Colonic mucosa (tissue), 4 donors: ENCODE results near the gene CAPN9. TPM values are rescaled to one million over a fixed set of nuclear protein-coding genes. Genes with fewer than 3 reads are reported as not detected.

Experiments
- DNase-seq: peaks from one replicate; pipeline ENCODE4 v3.0.0-alpha.2; 2020
- H3K27ac ChIP-seq: fragments of 200-600 bp; one replicate; pipeline ENCODE4 v1.8.0; 2021
- H3K27me3 ChIP-seq: fragments of 200-600 bp; one replicate; pipeline ENCODE4 v1.8.0; 2021
- H3K36me3 ChIP-seq: fragments of 200-600 bp; one replicate; pipeline ENCODE4 v1.8.0; 2021
- H3K4me1 ChIP-seq: fragments of 200-600 bp; one replicate; pipeline ENCODE4 v1.8.0; 2021; ENCODE audit warnings: mild to moderate bottlenecking
- H3K4me3 ChIP-seq: fragments of 200-600 bp; one replicate; pipeline ENCODE4 v1.8.0; 2021
- H3K9ac ChIP-seq, 2 donors: one replicate each; pipeline ENCODE4 v1.7.0; 2013; ENCODE audit warnings: control low read depth in 2 of 2, low read depth in 2 of 2, low read length in 2 of 2
- H3K9me3 ChIP-seq: fragments of 200-600 bp; one replicate; pipeline ENCODE4 v1.8.0; 2021
- intact Hi-C: fragments of 100-400 bp; cut with DNase I; formaldehyde crosslinking; loops from one replicate; pipeline ENCODE4 v1.14.1; 2022
- total RNA-seq, 2 donors: library from RNA; stranded (reverse); fragmentation: NEBNext Ultra II Directional in 1 of 2; extraction: Animal tissue kit (Norgen Biotek cat#: 25700) in 1 of 2; gene quantifications; one replicate each; pipeline ENCODE4 v1.2.1, GENCODE V29; 2021
- TF ChIP-seq, protein P1 (sequence below): fragments of 200-600 bp; IDR thresholded peaks from one replicate; pipeline ENCODE4 v1.8.0; 2022; ENCODE audit warnings: antibody characterized with exemption, mild to moderate bottlenecking
- donor health status: healthy.
- donor health status: DM: no; HTN: no; CAD: no.
- donor health status: DM: no; HTN: no; CAD: no.

CAPN9 gene
- total RNA-seq, 2 donors from 2014 or later, result 14.3 to 36.3 TPM

DNA sequence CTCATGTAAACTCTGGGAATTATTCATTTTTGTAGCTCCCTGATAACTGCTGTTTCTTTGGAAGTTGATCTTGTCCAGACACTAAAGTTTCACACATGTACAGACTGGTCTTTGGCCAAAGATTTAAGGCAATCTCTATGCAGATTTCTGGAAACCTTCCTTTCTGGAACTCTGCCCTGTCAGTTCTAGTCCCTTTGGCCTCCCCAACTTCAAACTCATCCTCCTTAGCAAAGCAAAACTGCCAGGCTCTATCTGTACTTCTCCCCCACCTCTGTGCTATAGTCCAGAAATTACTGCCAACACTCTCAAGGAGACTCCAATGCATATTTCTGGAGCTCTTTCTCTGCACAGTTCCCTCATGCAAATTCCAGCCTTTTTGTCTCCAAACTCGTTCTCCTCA is 84.6 kb downstream of the CAPN9 start:
- TF ChIP-seq, protein P1, sequence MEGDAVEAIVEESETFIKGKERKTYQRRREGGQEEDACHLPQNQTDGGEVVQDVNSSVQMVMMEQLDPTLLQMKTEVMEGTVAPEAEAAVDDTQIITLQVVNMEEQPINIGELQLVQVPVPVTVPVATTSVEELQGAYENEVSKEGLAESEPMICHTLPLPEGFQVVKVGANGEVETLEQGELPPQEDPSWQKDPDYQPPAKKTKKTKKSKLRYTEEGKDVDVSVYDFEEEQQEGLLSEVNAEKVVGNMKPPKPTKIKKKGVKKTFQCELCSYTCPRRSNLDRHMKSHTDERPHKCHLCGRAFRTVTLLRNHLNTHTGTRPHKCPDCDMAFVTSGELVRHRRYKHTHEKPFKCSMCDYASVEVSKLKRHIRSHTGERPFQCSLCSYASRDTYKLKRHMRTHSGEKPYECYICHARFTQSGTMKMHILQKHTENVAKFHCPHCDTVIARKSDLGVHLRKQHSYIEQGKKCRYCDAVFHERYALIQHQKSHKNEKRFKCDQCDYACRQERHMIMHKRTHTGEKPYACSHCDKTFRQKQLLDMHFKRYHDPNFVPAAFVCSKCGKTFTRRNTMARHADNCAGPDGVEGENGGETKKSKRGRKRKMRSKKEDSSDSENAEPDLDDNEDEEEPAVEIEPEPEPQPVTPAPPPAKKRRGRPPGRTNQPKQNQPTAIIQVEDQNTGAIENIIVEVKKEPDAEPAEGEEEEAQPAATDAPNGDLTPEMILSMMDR, result no peak
- no peaks in the 10 kb centered on the region for H3K36me3 ChIP-seq
- no peaks in the 10 kb centered on the region for H3K27me3 ChIP-seq
- no peak for DNase-seq
- intact Hi-C loops, result no loop called here
- no peaks in the 10 kb centered on the region for H3K9me3 ChIP-seq
- H3K9ac ChIP-seq, result no peak overlapping the region
- H3K4me1 ChIP-seq, result no peaks in the 10 kb centered on the region
- no peak overlapping the region for H3K27ac ChIP-seq
- H3K4me3 ChIP-seq, result no peak overlapping the region

DNA sequence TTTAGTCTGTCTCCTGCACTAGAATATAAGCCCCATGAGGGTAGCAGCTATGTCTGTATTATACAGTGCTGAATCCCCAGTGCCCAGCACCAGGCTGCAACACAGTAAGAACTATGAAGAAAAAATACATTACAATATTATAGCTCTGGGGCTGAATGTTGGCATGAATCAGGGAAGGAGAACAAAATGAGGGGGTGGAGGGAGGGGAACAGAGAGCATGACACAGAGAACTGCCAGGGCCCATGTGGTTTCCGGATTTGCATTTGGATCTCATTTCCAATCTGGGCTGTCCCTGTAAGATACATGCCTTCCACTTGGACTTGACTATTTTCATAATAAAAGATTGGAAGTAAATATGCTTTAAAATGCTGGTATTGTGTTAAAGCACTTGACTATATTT is 85.3 kb downstream of the CAPN9 start:
- intact Hi-C loops, result no loop called here
- no peaks in the 10 kb centered on the region for H3K9me3 ChIP-seq
- no peaks in the 10 kb centered on the region for H3K36me3 ChIP-seq
- no peak overlapping the region for H3K9ac ChIP-seq
- no peak overlapping the region for H3K27ac ChIP-seq
- TF ChIP-seq, protein P1, result no peak
- no peak overlapping the region for H3K4me3 ChIP-seq
- H3K27me3 ChIP-seq, result no peaks in the 10 kb centered on the region
- no peaks in the 10 kb centered on the region for H3K4me1 ChIP-seq
- DNase-seq, result no peak

DNA sequence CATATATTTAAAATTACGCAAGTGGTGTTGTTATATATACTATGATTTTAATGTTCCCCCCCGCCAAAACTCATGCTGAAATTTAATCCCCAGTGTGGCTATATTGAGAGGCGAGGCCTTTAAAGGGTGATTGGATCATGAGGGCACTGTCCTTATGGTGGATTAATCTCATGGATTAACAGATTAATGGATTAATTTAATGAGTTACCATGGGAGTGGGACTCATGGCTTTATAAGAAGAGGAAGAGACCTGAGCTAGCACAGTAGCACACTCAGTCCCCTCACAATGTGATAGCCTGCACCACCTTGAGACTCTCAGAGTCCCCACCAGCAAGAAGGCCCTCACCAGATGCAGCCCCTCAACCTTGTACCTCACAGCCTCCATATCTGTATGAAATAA is 86.3 kb downstream of the CAPN9 start:
- Histone ChIP-seq H3K27ac (no peak overlapping the region), H3K4me1 (no peaks in the 10 kb centered on the region), H3K9me3 (no peaks in the 10 kb centered on the region), H3K4me3 (no peak overlapping the region), H3K36me3 (no peaks in the 10 kb centered on the region), H3K27me3 (no peaks in the 10 kb centered on the region), H3K9ac (no peak overlapping the region)
- TF ChIP-seq, protein P1, result no peak
- intact Hi-C loops, result no loop called here
- DNase-seq, result no peak

DNA sequence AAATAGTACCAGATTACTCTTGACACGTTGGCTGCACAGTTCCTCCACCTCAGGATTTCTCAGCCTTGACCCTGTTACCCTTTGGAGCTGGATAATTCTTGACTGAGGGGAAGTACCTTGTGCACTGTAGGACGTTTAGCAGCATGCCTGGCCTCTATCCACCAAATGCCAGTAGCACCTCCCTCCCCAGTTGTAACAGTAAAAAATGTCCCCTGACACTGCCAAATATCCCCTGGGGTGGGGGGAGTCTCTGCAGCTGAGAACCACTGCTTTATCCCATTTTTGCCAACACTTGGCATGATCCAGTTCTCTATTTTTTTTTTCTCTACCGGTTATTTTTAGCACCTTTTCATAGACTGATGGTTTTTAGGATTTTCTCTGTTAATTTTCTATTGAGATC is 87.1 kb downstream of the CAPN9 start:
- no peak overlapping the region for H3K9ac ChIP-seq
- no peak overlapping the region for H3K4me3 ChIP-seq
- no peak for DNase-seq
- H3K4me1 ChIP-seq, result no peaks in the 10 kb centered on the region
- no peaks in the 10 kb centered on the region for H3K27me3 ChIP-seq
- TF ChIP-seq, protein P1, result no peak
- no peak overlapping the region for H3K27ac ChIP-seq
- H3K9me3 ChIP-seq, result no peaks in the 10 kb centered on the region
- no peaks in the 10 kb centered on the region for H3K36me3 ChIP-seq
- intact Hi-C loops, result no loop called here

DNA sequence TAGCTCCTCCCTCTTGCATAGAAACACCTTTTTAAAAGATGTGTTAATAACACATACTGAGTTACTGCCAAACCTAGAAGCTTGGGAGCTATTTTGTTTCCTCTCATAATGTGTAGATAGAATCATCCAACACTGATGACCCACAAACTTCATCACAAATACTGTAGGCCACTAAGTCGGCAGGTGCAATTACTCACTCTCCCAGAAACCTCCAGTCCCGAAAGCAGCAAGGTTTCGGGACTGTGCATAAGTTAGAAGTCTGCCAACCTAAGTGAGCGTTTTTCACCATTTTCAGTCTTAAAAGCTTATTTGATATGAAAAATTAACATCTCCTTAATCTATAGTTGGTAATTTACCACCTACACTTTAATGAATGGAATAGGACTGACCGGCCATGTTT is 89.2 kb downstream of the CAPN9 start:
- Histone ChIP-seq H3K36me3 (no peaks in the 10 kb centered on the region), H3K27ac (no peak overlapping the region), H3K27me3 (no peaks in the 10 kb centered on the region), H3K4me1 (no peaks in the 10 kb centered on the region), H3K4me3 (no peak overlapping the region), H3K9me3 (no peaks in the 10 kb centered on the region), H3K9ac (no peak overlapping the region)
- DNase-seq, result no peak
- intact Hi-C loops, result no loop called here
- TF ChIP-seq, protein P1, result no peak

DNA sequence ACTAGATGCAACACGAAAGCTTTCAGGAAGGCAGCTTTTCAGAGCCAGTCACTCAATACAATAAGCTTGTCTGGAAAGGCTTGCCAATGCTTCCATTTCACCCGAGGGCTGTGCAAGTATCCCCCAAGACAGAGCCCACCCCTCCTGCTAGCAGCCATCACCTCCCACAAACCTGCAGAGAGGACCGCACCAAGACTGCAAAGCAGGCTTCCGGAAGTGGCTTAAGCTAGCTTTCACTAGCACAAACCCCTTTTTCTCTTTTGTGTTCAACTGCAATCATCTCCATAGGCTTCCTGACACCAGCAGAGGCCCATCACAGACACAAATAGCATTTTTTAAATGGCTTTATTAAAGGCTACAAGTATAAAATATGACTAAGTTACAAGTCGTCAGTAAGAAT is 89.6 kb downstream of the CAPN9 start:
- no peaks in the 10 kb centered on the region for H3K4me1 ChIP-seq
- no peak for DNase-seq

More for the DNA sequence above, 89.6 kb downstream of the CAPN9 start:
- intact Hi-C loops, result no loop called here
- Histone ChIP-seq H3K9ac (no peak overlapping the region), H3K27me3 (no peaks in the 10 kb centered on the region), H3K36me3 (no peaks in the 10 kb centered on the region), H3K27ac (no peak overlapping the region), H3K9me3 (no peaks in the 10 kb centered on the region), H3K4me3 (no peak overlapping the region)
- TF ChIP-seq, protein P1, result no peak
